Mucosa of descending colon (tissue), 3 donors: Measurements from ENCODE around the gene SLC5A2. TPM values are rescaled to one million over a fixed set of nuclear protein-coding genes. Genes with fewer than 3 reads are reported as not detected.
"Not testable (repeated sequence)": the region's sequence is repeated elsewhere in the genome, so short reads cannot be mapped to it uniquely, and the experiment has no call there.

Experiments
- ATAC-seq: fragments of 200-7000 bp; cut with Tn5 transposase; one replicate; pipeline ENCODE4 v1.9.1; 2020; ENCODE audit warnings: mild to moderate bottlenecking, moderate library complexity
- DNase-seq, 3 donors: peaks; one replicate each; pipeline ENCODE4 v3.0.0-alpha.2; 2020
- H3K36me3 ChIP-seq: fragments of 200-600 bp; one replicate; pipeline ENCODE4 v1.8.0; 2021; ENCODE audit warnings: low read depth, mild to moderate bottlenecking
- H3K4me1 ChIP-seq: fragments of 200-600 bp; one replicate; pipeline ENCODE4 v1.8.0; 2021; ENCODE audit warnings: low read depth, mild to moderate bottlenecking
- H3K4me3 ChIP-seq: fragments of 200-600 bp; one replicate; pipeline ENCODE4 v1.8.0; 2021; ENCODE audit warnings: mild to moderate bottlenecking
- H3K9me3 ChIP-seq: fragments of 200-600 bp; one replicate; pipeline ENCODE4 v1.8.0; 2021; ENCODE audit warnings: mild to moderate bottlenecking
- CTCF ChIP-seq: fragments of 200-600 bp; IDR thresholded peaks from one replicate; pipeline ENCODE4 v1.8.0; 2022; ENCODE audit warnings: antibody characterized with exemption, mild to moderate bottlenecking
- intact Hi-C, 2 donors: fragments of 100-400 bp; cut with DNase I in 1 of 2; cut with micrococcal nuclease in 1 of 2; formaldehyde crosslinking; loops; one replicate each; pipeline versions ENCODE4 v1.11.0 to v1.11.1; 2022; cut with DNase I, micrococcal nuclease
- total RNA-seq, 3 donors: library from RNA; stranded (reverse); fragmentation: NEBNext Ultra II Directional in 2 of 3; extraction: Animal tissue kit (Norgen Biotek cat#: 25700) in 2 of 3; gene quantifications; one replicate each; pipeline versions ENCODE4 v1.2.1 to v1.2.4, GENCODE V29; 2021 to 2023
- donor health status: DM: no; HTN: no; CAD: no; lungs with moderate emphysema.
- donor health status: DM: no; HTN: no; CAD: no.
- donor health status: DM: no; HTN: yes; CAD: no.

Gene SLC5A2
- total RNA-seq, 3 donors from 2014 or later = 0.47 to 0.70 TPM; not detected in 1

- H3K36me3 ChIP-seq = no peaks in the 10 kb centered on the region
- TF ChIP-seq CTCF = no peak
- intact Hi-C loops = no loop called here
- peaks cover 4% of the 10 kb centered on the region for H3K4me1 ChIP-seq
- no peaks in the 10 kb centered on the region for H3K9me3 ChIP-seq
- DNase-seq (no peak), ATAC-seq (no peak)
- H3K4me3 ChIP-seq = no peak overlapping the region
Measured at GRCh38 chr16:31513884-31514283, 31.0 kb downstream of the SLC5A2 start.

- intact Hi-C loops = no loop called here
- Histone ChIP-seq H3K36me3 (no peaks in the 10 kb centered on the region), H3K4me3 (no peak overlapping the region), H3K4me1 (no peaks in the 10 kb centered on the region), H3K9me3 (no peaks in the 10 kb centered on the region)
- no peak for TF ChIP-seq CTCF
- DNase-seq (no peak), ATAC-seq (no peak)
Measured at GRCh38 chr16:31517800-31518402, 35.0 kb downstream of the SLC5A2 start.

- Histone ChIP-seq H3K4me1 (no peaks in the 10 kb centered on the region), H3K9me3 (no peaks in the 10 kb centered on the region), H3K4me3 (no peak overlapping the region), H3K36me3 (no peaks in the 10 kb centered on the region)
- no peak for ATAC-seq
- no peak for DNase-seq
- intact Hi-C loops = no loop called here
- no peak for TF ChIP-seq CTCF
Measured at GRCh38 chr16:31519759-31520431, 37.0 kb downstream of the SLC5A2 start.

GRCh38 chr16:31521368-31521767 lies 38.4 kb downstream of the SLC5A2 start:
- Histone ChIP-seq H3K4me3 (no peak overlapping the region), H3K4me1 (no peaks in the 10 kb centered on the region), H3K36me3 (no peaks in the 10 kb centered on the region), H3K9me3 (no peaks in the 10 kb centered on the region)
- no peak for DNase-seq
- no peak for TF ChIP-seq CTCF
- intact Hi-C loops = no loop called here
- ATAC-seq = no peak

GRCh38 chr16:31522071-31522470 lies 39.1 kb downstream of the SLC5A2 start:
- H3K9me3 ChIP-seq = no peaks in the 10 kb centered on the region
- DNase-seq = no peak
- intact Hi-C loops = no loop called here

GRCh38 chr16:31523768-31524167 lies 40.8 kb downstream of the SLC5A2 start:
- intact Hi-C loops, H3K36me3 ChIP-seq, H3K9me3 ChIP-seq, DNase-seq, ATAC-seq, H3K4me1 ChIP-seq, H3K4me3 ChIP-seq: not testable (repeated sequence)

More at GRCh38 chr16:31522071-31522470, 39.1 kb downstream of the SLC5A2 start:
- no peaks in the 10 kb centered on the region for H3K4me1 ChIP-seq
- no peak for ATAC-seq
- H3K4me3 ChIP-seq = no peak overlapping the region
- H3K36me3 ChIP-seq = no peaks in the 10 kb centered on the region
- TF ChIP-seq CTCF = no peak
